IPS-15b (cell line): ENCODE measurements around the gene CLINT1.

ENCODE experiments used
- H3K27me3 ChIP-seq: one replicate; pipeline ENCODE4 v1.6.1; 2013; ENCODE audit warnings: low read length; ENCODE audit not compliant: control insufficient read depth, insufficient read depth
- H3K36me3 ChIP-seq: one replicate; pipeline ENCODE4 v1.6.1; 2013; ENCODE audit warnings: low read length; ENCODE audit not compliant: control insufficient read depth, insufficient read depth
- H3K4me1 ChIP-seq: one replicate; pipeline ENCODE4 v1.6.1; 2013; ENCODE audit warnings: mild to moderate bottlenecking, low read length; ENCODE audit not compliant: control insufficient read depth, insufficient read depth
- H3K4me3 ChIP-seq: one replicate; pipeline ENCODE4 v1.5.1; 2013; ENCODE audit warnings: low read depth, low read length
- H3K9ac ChIP-seq: one replicate; pipeline ENCODE4 v1.6.1; 2013; ENCODE audit warnings: low read depth, mild to moderate bottlenecking, low read length
- H3K9me3 ChIP-seq: one replicate; pipeline ENCODE4 v1.6.1; 2013; ENCODE audit warnings: mild to moderate bottlenecking, low read length; ENCODE audit not compliant: control insufficient read depth, insufficient read depth

The CLINT1 gene

DNA sequence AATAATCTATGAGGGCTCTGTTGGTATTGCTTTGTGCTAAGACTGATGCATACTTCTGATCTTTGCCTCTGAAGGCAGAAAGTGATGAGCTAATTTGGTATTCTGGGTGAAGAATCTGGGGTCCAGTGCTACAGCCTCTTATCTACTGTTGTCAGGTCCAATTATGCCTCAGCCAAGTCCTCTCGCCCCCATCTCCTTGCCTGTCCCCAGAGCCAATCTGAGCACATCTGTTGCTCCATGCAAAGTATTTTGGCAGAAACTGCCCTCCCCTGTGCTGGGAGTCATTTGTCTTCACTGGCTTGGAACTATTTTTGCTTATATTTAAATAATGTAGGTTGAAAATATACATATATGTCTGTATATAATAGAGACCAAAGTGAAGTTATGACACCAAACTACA lies 92.0 kb downstream of the CLINT1 start:
- Histone ChIP-seq H3K4me3 (no peak overlapping the region), H3K4me1 (no peaks in the 10 kb centered on the region), H3K27me3 (no peaks in the 10 kb centered on the region), H3K9me3 (no peaks in the 10 kb centered on the region), H3K36me3 (no peaks in the 10 kb centered on the region), H3K9ac (no peak overlapping the region)

GRCh38 chr5:157766442-157766841 lies 92.5 kb downstream of the CLINT1 start:
- no peaks in the 10 kb centered on the region for H3K9me3 ChIP-seq
- H3K4me1 ChIP-seq, result no peaks in the 10 kb centered on the region
- H3K4me3 ChIP-seq, result no peak overlapping the region
- no peak overlapping the region for H3K9ac ChIP-seq
- no peaks in the 10 kb centered on the region for H3K36me3 ChIP-seq
- no peaks in the 10 kb centered on the region for H3K27me3 ChIP-seq

DNA sequence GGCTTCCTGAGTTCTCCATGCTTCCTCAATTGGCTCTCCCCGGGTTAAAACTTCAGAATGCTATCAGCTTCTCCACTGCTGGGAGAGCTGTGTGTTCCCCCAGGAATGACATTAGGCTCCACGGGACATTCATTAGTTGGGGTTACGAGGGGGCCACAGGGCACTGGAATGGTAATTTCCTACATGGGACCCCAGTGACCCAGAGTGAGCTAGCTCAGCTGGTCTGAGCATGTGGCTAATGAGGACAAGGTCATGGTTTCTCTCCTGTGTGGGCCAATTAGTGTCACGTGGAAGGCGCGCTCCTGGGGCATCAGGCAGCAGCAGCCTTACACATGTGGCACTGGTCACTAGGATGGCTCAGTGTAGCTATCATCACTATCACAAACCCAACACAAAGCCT lies 94.4 kb downstream of the CLINT1 start:
- H3K27me3 ChIP-seq, result no peaks in the 10 kb centered on the region
- no peak overlapping the region for H3K9ac ChIP-seq
- H3K4me3 ChIP-seq, result no peak overlapping the region
- no peaks in the 10 kb centered on the region for H3K4me1 ChIP-seq
- H3K36me3 ChIP-seq, result no peaks in the 10 kb centered on the region
- no peaks in the 10 kb centered on the region for H3K9me3 ChIP-seq

DNA sequence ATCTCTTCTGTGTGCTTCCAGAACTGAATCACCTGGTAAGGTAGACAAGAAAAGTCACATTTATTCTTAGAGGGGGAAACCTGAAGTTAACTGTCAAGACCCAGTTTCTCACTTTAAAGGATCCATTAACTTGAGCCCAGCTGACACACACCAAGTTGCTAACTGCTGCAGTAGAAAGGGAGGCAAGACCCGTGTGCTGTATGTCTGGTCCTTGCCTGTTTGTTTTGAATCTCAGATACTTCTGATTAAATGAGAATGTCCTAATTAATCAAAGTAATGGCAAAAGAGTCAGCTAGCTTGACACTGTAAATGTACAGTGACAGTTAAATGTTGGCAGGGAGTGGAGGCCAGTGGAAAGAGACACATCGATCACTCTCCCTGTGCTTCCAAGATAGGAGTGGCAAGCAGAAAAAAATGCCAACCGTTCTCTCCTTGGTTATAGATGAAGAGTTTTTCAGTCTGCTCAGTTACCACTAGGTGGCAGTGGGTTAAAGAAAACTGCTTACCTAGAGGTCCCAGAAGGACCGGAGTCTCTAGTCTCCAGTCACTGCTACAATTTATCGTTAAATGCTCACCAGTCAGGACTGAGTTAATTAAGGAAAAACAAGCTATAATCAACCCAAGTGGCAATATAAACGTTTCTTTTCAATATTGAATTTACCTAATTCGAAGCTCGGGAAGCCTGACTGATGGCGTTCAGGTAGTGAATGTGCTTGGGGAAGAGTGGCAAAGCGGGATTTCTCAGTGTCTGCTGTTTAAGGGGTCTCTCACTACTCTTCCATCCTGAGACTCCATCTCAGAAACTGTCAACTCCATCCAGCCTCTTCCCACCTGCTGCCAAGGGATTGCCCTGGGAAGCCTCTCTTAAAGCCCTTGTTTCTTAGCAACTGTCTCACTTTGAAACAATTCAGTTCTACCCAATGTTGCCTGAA lies 97.0 kb downstream of the CLINT1 start:
- H3K36me3 ChIP-seq, result no peaks in the 10 kb centered on the region
- H3K9ac ChIP-seq, result no peak overlapping the region
- H3K4me3 ChIP-seq, result no peak overlapping the region
- no peaks in the 10 kb centered on the region for H3K4me1 ChIP-seq
- no peaks in the 10 kb centered on the region for H3K27me3 ChIP-seq
- no peaks in the 10 kb centered on the region for H3K9me3 ChIP-seq

DNA sequence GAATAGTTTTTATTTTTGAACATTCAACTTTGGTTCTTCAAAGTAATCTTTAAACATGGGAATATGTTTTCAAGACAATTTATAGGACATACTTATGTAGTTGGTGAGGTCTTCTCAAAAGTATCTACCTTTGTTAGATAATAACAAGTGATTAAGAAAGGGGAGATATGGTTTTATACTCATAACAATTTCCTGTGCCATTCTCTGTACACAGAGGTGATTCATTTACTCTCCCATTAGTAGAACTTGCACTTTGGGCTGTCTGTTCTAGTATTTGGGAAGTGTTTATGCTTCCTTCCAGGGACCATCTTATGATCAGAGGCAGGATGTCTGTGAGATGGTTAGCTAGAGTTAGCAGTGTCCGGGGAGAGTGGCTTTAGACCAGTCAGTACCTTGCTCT lies 100.2 kb downstream of the CLINT1 start:
- H3K27me3 ChIP-seq, result no peaks in the 10 kb centered on the region
- H3K9ac ChIP-seq, result no peak overlapping the region
- H3K4me3 ChIP-seq, result no peak overlapping the region
- no peaks in the 10 kb centered on the region for H3K4me1 ChIP-seq
- no peaks in the 10 kb centered on the region for H3K9me3 ChIP-seq
- H3K36me3 ChIP-seq, result no peaks in the 10 kb centered on the region

DNA sequence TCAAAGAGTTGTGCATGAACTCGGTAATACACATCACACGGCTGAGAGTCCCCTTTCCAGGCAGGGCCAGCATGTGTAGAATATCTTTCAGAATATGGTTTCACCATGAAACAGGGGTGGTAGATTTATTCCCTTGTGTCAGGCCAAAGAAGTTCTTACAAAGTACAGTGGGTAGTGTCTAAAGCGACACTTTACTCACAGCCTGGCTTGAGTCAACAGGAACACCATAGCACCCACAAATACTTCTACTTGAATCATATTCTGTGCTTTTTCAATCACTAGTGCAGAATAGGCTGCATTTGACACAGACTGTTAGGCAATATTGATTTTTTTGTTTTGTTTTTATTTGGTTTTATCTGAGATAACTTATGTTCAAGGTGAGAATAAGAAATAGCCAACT lies 102.8 kb downstream of the CLINT1 start:
- Histone ChIP-seq H3K9ac (no peak overlapping the region), H3K4me1 (no peaks in the 10 kb centered on the region), H3K27me3 (no peaks in the 10 kb centered on the region), H3K36me3 (no peaks in the 10 kb centered on the region), H3K9me3 (no peaks in the 10 kb centered on the region), H3K4me3 (no peak overlapping the region)

DNA sequence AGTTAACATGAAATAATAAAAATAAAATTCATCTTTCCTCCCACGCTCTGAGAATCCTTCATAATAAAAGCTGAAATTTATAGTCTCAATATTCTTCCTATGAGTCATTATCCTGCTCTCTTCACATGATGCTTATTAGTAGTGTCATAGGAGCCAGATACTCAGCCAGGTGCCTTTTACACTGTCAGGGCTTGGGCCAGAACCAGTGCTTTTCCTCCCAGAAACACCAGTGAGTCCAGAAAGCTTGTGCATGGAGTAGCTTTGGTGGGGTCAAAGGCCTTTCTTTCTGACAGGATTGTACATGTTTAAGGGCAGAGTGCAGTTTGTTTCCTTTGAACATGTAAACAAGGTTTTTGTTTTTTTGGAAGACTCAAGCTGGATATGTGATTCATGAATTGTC lies 108.6 kb downstream of the CLINT1 start:
- Histone ChIP-seq H3K36me3 (no peaks in the 10 kb centered on the region), H3K4me1 (no peaks in the 10 kb centered on the region), H3K9me3 (no peaks in the 10 kb centered on the region), H3K9ac (no peak overlapping the region), H3K27me3 (peaks cover 6% of the 10 kb centered on the region), H3K4me3 (no peak overlapping the region)

GRCh38 chr5:157749462-157749799 lies 109.5 kb downstream of the CLINT1 start:
- H3K9me3 ChIP-seq, result no peaks in the 10 kb centered on the region
- peaks cover 15% of the 10 kb centered on the region for H3K27me3 ChIP-seq
- H3K9ac ChIP-seq, result no peak overlapping the region
- H3K4me3 ChIP-seq, result no peak overlapping the region
- H3K4me1 ChIP-seq, result no peaks in the 10 kb centered on the region
- H3K36me3 ChIP-seq, result no peaks in the 10 kb centered on the region

- Histone ChIP-seq H3K9me3 (no peaks in the 10 kb centered on the region), H3K4me3 (no peak overlapping the region), H3K9ac (no peak overlapping the region), H3K4me1 (no peaks in the 10 kb centered on the region), H3K27me3 (peaks cover 19% of the 10 kb centered on the region), H3K36me3 (no peaks in the 10 kb centered on the region)
Measured at GRCh38 chr5:157748760-157749461, 110.0 kb downstream of the CLINT1 start.

DNA sequence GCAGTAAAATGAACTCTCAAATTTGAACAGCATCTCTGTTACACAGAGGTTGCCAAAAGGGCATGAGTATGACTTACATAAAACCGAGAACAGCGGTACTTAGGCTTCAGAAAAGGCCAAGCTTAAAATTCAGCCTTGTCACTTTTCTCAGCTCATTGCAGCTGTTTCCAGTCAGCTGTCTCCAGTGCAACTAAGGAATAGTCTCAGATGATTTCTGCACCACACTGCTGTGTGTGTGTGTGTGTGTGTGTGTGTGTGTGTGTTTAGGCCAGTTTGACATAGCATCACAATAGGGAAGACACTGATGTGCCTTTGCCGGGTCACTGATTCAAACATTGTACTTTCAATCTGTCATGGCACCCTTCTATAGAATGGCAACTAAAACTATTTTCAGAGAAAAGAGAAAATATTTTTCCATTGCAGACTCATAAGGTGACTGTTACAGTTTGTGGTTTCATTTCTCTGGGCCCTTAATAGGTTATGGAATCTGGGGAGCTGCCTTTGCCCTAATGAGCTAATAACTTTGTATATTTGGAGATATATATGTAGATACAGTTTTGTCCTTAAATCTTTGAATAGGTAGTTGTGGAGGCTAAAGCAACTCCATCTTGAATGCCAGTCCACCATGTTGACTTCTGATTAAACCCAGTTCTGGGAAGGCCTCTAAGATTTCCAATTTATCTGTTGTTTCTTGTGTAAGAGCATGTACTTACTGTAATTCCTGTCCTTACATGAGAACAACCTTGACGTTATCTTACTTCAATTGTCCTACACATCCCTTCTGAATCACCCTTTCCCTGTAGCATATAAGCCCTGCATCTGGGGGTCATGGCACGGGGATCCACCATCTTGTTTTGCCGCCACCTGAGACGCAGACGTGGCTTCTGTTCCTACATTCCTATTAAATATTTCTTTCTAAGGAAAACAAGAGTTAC lies 110.9 kb downstream of the CLINT1 start:
- no peaks in the 10 kb centered on the region for H3K9me3 ChIP-seq
- H3K36me3 ChIP-seq, result no peaks in the 10 kb centered on the region
- no peak overlapping the region for H3K4me3 ChIP-seq
- H3K27me3 ChIP-seq, result peaks cover 21% of the 10 kb centered on the region
- H3K9ac ChIP-seq, result no peak overlapping the region
- no peaks in the 10 kb centered on the region for H3K4me1 ChIP-seq

DNA sequence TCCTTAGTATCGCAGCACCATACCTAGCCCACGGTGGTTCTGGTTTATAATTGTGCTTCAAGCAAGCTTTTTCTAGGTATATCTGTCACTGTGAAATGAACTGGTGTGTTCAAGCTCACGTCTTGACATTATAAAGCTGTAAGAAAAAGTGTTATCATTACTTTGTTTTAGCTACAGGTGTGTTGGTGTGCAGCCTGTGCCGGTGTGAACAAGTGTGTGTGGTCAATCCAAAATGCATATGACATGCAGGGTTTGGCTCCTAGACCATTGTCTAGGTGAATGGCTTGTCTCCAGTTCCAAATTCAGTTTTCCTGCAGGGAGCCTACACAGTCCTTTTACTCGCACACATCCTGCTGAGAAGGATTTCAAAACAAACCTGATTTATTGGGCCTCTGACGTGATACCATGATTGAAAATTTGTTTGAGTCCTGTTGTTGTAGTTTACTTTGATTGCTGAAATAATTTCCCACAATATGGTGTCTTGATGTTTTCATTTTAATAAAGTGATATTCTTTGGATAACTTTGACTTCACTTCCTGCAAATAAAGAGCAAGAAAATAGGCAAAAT lies 111.7 kb downstream of the CLINT1 start:
- Histone ChIP-seq H3K36me3 (no peaks in the 10 kb centered on the region), H3K9me3 (no peaks in the 10 kb centered on the region), H3K4me1 (no peaks in the 10 kb centered on the region), H3K4me3 (no peak overlapping the region), H3K9ac (no peak overlapping the region), H3K27me3 (peaks cover 25% of the 10 kb centered on the region)
